Measurements from ENCODE around the gene ST6GALNAC3.
"Not testable (repeated sequence)": the region's sequence is repeated elsewhere in the genome, so short reads cannot be mapped to it uniquely, and the experiment has no call there.

Gene ST6GALNAC3

GRCh38 chr1:76074321-76075187 lies at the start of gene ST6GALNAC3:
ST6GALNAC3 (plus strand) TSS chr1:76074746.
- H3K4me1 Mint-ChIP-seq, result peaks cover 31% of the 10 kb centered on the region

DNA sequence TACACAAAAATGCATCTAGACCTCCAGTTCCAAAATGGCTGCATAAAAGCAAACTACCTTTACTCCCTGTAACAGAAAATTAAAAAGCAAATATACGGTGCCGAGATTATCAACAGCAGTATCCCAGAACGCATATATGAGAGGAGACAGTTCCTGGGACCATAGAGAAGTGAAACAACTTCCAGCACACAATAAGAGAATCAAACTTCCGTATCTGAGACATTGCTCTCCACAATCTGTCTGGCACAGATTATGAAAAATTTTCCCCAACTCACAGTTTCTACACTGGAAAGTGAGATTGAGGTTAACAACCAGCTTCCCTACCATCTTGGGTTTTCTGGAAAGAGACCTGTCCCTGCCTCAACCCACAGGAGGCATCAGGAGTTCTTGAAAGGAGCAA lies 47.2 kb upstream of the ST6GALNAC3 start:
- Mint-ChIP-seq H3K9me3 (peaks cover 4% of the 10 kb centered on the region), H3K27me3 (peaks cover 12% of the 10 kb centered on the region), H3K4me3 (no peak overlapping the region), H3K4me1 (no peaks in the 10 kb centered on the region), H3K36me3 (no peaks in the 10 kb centered on the region), H3K27ac (no peak overlapping the region)
- no peak for ATAC-seq

More at GRCh38 chr1:76074321-76075187, at the start of gene ST6GALNAC3:
- H3K27ac Mint-ChIP-seq, result peak within 1 kb of the TSS; percentile 77
- no peaks in the 10 kb centered on the region for H3K9me3 Mint-ChIP-seq
- peak within 1 kb of the TSS; percentile 88 for H3K4me3 Mint-ChIP-seq
- no peaks in the 10 kb centered on the region for H3K36me3 Mint-ChIP-seq
- H3K27me3 Mint-ChIP-seq, result peaks cover 9% of the 10 kb centered on the region
- ATAC-seq, result peak; percentile 91

GRCh38 chr1:76029331-76029730 lies 45.2 kb upstream of the ST6GALNAC3 start:
- Mint-ChIP-seq H3K4me1 (no peaks in the 10 kb centered on the region), H3K9me3 (peaks cover 4% of the 10 kb centered on the region), H3K27ac (no peak overlapping the region), H3K27me3 (peaks cover 12% of the 10 kb centered on the region), H3K4me3 (no peak overlapping the region), H3K36me3 (no peaks in the 10 kb centered on the region)
- ATAC-seq, result no peak

- no peak for ATAC-seq
- Mint-ChIP-seq H3K27me3 (peaks cover 11% of the 10 kb centered on the region), H3K9me3 (peaks cover 4% of the 10 kb centered on the region), H3K27ac (no peak overlapping the region), H3K36me3 (no peaks in the 10 kb centered on the region), H3K4me1 (no peaks in the 10 kb centered on the region), H3K4me3 (no peak overlapping the region)
These were observed 43.0 kb upstream of the ST6GALNAC3 start for GRCh38 chr1:76031496-76031895.

GRCh38 chr1:76033800-76034475 lies 40.6 kb upstream of the ST6GALNAC3 start:
- H3K4me3 Mint-ChIP-seq, result no peak overlapping the region
- no peaks in the 10 kb centered on the region for H3K9me3 Mint-ChIP-seq
- no peak overlapping the region for H3K27ac Mint-ChIP-seq
- no peaks in the 10 kb centered on the region for H3K4me1 Mint-ChIP-seq
- no peak for ATAC-seq
- H3K36me3 Mint-ChIP-seq, result no peaks in the 10 kb centered on the region
- no peaks in the 10 kb centered on the region for H3K27me3 Mint-ChIP-seq

DNA sequence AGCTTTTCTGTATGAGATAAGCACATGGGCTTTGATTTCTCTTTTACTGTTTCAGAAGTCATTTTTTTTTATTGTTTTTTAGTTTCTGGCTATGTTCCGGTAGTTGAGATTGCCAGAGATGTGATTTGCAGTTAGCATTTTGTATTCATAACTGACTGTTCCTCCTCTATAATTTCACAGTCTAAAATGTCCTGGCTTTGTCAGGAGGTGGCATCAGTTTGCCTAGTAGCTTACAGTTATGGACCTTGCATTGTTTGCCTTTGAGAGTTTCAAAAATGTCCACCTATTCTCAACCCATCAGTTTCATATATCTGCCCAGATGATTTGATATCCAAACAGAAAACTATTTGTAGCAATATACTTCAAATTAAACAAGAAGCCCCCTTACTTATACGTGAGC lies 39.5 kb upstream of the ST6GALNAC3 start:
- no peak overlapping the region for H3K27ac Mint-ChIP-seq
- no peaks in the 10 kb centered on the region for H3K4me1 Mint-ChIP-seq
- H3K4me3 Mint-ChIP-seq, result no peak overlapping the region
- no peaks in the 10 kb centered on the region for H3K9me3 Mint-ChIP-seq
- no peaks in the 10 kb centered on the region for H3K36me3 Mint-ChIP-seq
- no peaks in the 10 kb centered on the region for H3K27me3 Mint-ChIP-seq
- no peak for ATAC-seq

- Mint-ChIP-seq H3K27me3 (peaks cover 10% of the 10 kb centered on the region), H3K27ac (no peak overlapping the region), H3K4me1 (no peaks in the 10 kb centered on the region), H3K4me3 (no peak overlapping the region), H3K36me3 (no peaks in the 10 kb centered on the region), H3K9me3 (no peaks in the 10 kb centered on the region)
- ATAC-seq, result no peak
These were observed 37.2 kb upstream of the ST6GALNAC3 start for GRCh38 chr1:76037324-76037723.

DNA sequence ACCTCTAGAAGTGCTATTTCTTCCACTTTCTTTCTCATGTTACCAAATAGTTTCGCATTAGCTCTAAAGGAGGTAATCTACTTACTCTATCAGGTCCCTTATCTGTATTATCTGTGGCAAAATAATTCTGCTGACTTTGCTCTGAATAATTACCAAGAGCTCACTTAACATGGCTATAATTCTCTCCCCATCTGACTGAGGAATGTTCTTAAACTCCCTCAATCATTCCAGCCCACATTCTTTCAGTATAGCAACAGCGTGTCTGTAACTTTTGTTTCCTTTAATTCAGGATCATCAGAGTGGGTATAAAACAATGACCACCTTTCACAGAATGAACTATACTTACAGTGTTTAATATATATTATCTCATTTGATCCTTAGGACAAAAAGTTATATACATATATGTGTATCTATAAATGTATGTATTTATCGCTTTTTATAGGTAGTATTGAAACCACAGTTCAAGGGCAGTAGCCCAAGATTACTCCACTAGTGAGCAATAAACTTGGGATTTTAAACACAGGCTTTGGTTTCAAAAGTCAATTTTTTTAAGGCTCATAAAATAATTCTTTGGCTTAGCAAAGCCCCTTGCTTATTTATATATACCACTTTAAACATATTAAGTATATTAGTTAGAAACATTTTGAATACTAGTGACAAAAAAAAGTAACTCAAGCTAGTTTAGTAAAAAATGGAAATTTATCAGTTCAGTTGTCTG lies 36.1 kb upstream of the ST6GALNAC3 start:
- Mint-ChIP-seq H3K4me1 (no peaks in the 10 kb centered on the region), H3K27ac (no peak overlapping the region), H3K9me3 (no peaks in the 10 kb centered on the region), H3K4me3 (no peak overlapping the region), H3K36me3 (no peaks in the 10 kb centered on the region), H3K27me3 (peaks cover 10% of the 10 kb centered on the region)
- ATAC-seq, result no peak

DNA sequence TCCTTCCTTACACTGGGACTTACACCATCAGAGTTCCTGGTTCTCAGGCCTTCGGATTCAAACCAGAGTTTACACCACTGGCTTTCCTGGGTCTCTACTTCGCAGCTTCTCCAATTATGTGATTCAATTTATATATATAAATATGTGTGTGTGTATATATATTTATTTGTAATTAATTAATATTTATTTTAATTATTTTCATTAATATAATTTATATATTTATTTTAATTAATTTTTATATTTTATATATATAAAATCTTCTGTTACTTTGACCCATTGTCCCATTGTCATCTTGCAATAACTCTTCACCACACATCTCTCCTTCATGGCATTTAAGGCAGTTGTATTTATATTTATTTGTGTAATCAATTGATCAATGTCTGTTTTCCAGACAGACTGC lies 28.4 kb upstream of the ST6GALNAC3 start:
- ATAC-seq, result no peak
- H3K27me3 Mint-ChIP-seq, result peaks cover 8% of the 10 kb centered on the region
- H3K36me3 Mint-ChIP-seq, result no peaks in the 10 kb centered on the region
- H3K4me3 Mint-ChIP-seq, result no peak overlapping the region
- H3K9me3 Mint-ChIP-seq, result no peaks in the 10 kb centered on the region
- H3K4me1 Mint-ChIP-seq, result no peaks in the 10 kb centered on the region
- no peak overlapping the region for H3K27ac Mint-ChIP-seq

DNA sequence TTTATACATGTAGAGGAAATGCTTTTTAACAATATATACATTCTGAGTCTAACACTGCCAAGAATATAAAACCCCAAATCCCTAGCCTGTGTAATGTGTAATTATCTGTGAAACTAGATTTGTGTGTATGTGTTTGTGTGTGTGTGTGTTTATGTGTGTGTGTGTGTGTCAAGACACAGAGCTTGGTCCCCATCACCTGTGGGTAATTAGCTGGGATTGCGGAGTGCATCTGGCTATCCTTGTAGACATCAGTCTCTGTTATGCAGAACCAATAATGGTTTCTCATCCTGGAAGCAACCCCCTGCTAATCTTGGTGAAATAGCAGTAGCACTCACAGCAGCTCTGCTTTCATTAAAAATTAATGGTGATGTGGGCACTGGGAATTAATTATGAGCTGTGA lies 26.3 kb upstream of the ST6GALNAC3 start:
- Mint-ChIP-seq H3K4me3 (no peak overlapping the region), H3K36me3 (no peaks in the 10 kb centered on the region), H3K9me3 (no peaks in the 10 kb centered on the region), H3K27ac (no peak overlapping the region), H3K27me3 (peaks cover 19% of the 10 kb centered on the region), H3K4me1 (no peaks in the 10 kb centered on the region)
- no peak for ATAC-seq

- Mint-ChIP-seq H3K27ac (no peak overlapping the region), H3K9me3 (no peaks in the 10 kb centered on the region), H3K27me3 (peaks cover 26% of the 10 kb centered on the region), H3K4me3 (no peak overlapping the region), H3K36me3 (no peaks in the 10 kb centered on the region), H3K4me1 (no peaks in the 10 kb centered on the region)
- no peak for ATAC-seq
These were observed 25.6 kb upstream of the ST6GALNAC3 start for GRCh38 chr1:76048926-76049325.

DNA sequence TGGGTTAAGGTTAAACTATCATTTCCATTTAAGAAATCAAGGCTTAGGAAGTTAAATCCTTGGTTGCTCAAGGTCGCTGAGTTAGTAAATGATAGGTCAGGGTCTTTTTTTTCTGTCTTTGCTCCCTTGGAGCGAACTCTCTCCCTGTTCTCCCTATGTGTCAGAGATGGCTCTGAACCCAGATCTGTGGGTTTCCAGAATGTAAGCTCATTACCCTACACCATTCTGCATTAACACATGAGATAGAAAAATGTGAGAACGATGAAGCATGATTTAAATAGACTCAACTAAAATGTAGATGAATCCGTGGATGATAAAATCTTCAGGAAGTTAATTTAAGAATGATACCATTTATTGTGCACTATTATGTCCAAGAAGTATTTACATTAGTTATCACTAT lies 25.0 kb upstream of the ST6GALNAC3 start:
- H3K27me3 Mint-ChIP-seq, result peaks cover 31% of the 10 kb centered on the region

GRCh38 chr1:76050073-76050472 lies 24.5 kb upstream of the ST6GALNAC3 start:
- peaks cover 31% of the 10 kb centered on the region for H3K27me3 Mint-ChIP-seq

More for the DNA sequence above, 25.0 kb upstream of the ST6GALNAC3 start:
- Mint-ChIP-seq H3K4me1 (no peaks in the 10 kb centered on the region), H3K36me3 (no peaks in the 10 kb centered on the region), H3K4me3 (no peak overlapping the region), H3K27ac (no peak overlapping the region), H3K9me3 (no peaks in the 10 kb centered on the region)
- no peak for ATAC-seq

GRCh38 chr1:76053021-76053420 lies 21.5 kb upstream of the ST6GALNAC3 start:
- Mint-ChIP-seq H3K27me3 (peaks cover 40% of the 10 kb centered on the region), H3K4me3 (no peak overlapping the region), H3K4me1 (no peaks in the 10 kb centered on the region), H3K9me3 (no peaks in the 10 kb centered on the region), H3K27ac (no peak overlapping the region), H3K36me3 (no peaks in the 10 kb centered on the region)
- ATAC-seq, result no peak

More at GRCh38 chr1:76050073-76050472, 24.5 kb upstream of the ST6GALNAC3 start:
- not testable (repeated sequence) for H3K4me3 Mint-ChIP-seq, ATAC-seq, H3K9me3 Mint-ChIP-seq, H3K27ac Mint-ChIP-seq, H3K4me1 Mint-ChIP-seq, H3K36me3 Mint-ChIP-seq

DNA sequence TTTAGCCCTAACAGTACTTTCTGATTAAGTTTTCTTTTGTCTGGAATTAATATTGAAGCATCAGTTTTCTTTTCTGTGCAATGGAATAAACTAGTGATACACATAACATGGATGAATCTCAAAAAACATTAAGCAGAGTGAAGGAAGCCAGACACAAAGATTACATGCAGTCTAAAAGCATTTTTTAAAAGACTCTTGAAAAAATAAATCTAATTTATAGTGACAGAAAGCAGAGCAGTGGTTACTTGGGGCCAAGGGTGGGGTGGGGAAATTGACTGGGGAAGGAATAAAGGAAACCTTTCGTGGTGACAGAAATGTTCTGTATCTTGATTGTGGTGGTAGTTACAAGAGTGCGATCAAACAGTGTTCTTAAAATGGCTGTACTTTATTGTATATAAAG lies 20.2 kb upstream of the ST6GALNAC3 start:
- no peak for ATAC-seq
- no peaks in the 10 kb centered on the region for H3K36me3 Mint-ChIP-seq

More for the DNA sequence above, 20.2 kb upstream of the ST6GALNAC3 start:
- Mint-ChIP-seq H3K27me3 (peaks cover 40% of the 10 kb centered on the region), H3K4me1 (no peaks in the 10 kb centered on the region), H3K27ac (no peak overlapping the region), H3K4me3 (no peak overlapping the region), H3K9me3 (no peaks in the 10 kb centered on the region)
